HG02642 (cell line): ENCODE measurements around the gene PRSS33.

Experiments used
- ATAC-seq: cut with Tn5 transposase; IDR thresholded peaks from one replicate; pipeline ENCODE4 v1.9.1; 2021; ENCODE audit warnings: mild to moderate bottlenecking; ENCODE audit not compliant: unreplicated experiment, poor library complexity

Gene PRSS33

GRCh38 chr16:2779151-2779920, 8.0 kb downstream of the PRSS33 start:
- no peak for ATAC-seq

DNA sequence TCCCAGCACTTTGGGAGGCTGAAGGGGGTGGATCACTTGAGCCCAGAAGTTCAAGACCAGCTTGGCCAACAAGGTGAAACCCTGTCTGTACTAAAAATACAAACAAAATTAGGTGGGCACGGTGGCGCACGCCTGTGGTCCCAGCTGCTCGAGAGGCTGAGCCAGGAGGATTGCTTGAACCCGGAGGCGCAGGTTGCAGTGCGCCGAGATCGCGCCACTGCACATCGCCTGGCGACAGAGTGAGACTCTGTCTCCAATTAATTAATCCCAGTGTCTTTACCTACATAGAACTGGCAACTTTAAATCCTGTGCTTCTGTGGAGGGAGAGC, 8.8 kb downstream of the PRSS33 start:
- no peak for ATAC-seq

GRCh38 chr16:2777903-2778629, 9.3 kb downstream of the PRSS33 start:
- peak; percentile 3 for ATAC-seq

DNA sequence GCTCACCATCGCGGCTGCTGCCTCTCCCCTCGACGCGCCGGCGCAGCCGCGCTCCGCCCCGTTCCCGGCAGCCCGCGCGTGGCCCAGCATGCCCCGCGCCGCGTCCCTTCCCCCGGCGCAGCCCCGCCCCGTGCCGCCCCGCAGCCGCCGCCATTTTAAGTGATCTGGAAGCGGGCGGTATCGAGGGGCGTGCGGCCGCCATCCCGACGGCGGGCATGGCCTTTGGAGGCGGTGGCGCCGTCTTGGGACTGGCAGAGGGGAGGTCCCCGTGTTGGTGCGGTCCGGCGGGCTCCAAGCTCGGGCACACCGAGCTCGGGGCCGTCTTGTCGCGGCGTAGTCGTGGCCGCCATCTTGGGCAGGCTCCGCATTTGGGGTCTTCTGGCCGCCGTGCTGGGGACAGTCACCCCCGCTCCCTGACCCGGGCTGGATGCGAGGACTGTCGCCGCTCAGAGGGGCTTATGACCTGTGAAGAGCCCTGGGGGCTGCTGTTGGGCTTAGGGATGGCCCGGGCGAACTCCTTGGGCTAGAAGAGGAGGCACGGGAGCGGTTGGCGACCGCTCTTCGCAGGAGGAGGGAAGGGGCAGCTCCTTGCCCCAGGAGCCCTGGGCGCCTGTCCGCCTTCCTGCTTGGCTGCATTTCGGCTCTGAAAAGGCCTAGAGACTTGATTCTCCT, 10.0 kb downstream of the PRSS33 start, which contains the start of gene ELOB:
ELOB (minus strand) TSS at position 50 of the 672 bp plus-strand sequence; CDS start at position 9, 41 bp downstream.
- ATAC-seq = peak; percentile 85

GRCh38 chr16:2776500-2777139, 10.7 kb downstream of the PRSS33 start:
- peak; percentile 23 for ATAC-seq

DNA sequence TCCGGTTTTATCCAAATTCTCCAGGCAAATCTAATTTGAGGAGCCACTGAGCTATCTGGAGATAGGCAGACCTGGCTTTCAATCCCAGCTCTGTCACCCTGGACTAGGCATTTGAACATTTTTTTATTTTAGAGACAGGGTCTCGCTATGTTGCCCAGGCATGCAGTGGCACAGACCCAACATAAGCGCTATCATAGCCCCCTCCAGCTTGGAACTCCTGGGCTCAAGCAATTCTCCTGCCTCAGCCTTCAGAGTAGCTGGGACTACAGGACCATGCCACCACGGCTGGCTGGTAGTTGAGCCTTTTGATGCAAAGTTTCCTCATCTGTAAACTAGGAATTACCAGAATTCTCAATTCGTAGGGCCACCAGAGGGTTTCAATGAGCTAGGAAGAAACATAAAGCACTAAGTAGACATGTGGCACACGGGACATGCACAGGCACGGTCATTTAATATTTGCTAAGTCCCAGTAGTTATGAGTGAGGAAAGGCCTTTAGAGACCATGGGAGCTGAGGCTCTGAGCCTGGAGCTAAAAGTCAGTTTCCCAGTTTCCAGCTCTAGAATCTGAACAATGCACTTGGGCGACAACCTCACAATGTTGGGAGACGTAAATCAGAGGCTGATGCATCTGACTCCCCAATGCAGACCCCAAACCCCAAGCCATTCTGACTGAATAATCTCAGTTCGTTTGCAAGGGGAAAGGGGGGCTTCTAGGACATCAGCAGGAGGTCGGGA, 11.4 kb downstream of the PRSS33 start:
- no peak for ATAC-seq

DNA sequence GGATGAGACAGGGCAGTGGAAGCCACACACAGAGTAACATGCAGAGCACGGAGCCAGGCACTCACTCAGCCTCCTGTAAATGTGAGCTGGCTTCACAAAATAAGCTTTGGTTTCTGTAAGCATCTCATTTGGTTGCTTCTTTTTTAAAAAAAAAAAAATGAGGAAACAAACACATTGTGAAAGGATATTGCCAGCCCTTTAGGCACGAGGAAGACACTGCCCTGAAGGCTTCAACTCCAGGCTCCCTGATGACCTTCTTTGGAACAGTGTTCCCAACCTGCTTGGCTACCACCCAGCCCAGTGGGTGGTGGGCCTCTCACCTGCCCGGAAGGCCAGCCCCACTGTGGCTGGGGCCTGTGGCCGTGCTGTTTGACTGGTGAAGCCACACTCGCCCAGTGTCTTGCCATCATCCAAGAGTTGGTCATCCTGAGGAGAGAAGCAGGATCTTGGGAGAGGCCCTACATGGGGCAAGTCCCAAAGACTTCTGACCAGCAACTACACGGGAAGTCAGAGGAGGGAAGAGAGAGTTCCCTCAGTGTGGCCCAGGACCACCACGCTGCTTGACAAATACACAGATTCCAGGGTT, 12.1 kb downstream of the PRSS33 start:
- ATAC-seq = no peak

DNA sequence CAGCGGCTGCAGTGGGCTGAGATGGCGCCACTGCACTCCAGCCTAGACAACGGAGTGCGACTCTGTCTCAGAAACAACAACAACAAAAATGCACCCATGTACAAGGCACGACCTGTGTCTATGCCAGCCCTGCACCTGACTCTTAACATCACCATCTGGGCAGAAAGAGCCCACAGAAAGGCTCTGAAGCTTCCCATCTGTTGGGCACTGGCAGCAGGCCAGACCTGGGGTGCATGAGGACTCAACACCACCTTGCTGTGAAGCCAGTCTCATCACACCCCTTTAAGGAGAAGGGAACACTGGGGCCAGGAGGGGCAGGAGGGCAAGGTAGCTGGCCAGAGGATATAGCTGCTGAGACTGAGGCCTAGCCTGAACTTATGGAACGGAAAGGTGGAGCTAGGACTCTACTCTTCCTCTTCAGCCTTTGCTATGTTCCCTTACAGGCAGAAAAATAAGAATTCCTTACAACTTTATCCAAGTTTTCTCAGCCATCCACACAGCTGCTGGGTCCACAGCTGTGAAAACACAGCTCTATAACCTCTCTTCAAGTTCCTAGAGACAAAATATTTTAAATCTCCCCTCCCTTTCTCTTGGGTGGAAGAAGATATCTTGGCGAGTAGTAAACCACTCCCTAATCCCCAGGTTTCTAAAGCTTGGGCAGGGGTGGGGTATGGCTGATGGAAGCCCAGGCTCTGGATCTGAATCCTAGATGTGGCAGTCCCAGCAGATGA, 13.0 kb downstream of the PRSS33 start:
- ATAC-seq = no peak

DNA sequence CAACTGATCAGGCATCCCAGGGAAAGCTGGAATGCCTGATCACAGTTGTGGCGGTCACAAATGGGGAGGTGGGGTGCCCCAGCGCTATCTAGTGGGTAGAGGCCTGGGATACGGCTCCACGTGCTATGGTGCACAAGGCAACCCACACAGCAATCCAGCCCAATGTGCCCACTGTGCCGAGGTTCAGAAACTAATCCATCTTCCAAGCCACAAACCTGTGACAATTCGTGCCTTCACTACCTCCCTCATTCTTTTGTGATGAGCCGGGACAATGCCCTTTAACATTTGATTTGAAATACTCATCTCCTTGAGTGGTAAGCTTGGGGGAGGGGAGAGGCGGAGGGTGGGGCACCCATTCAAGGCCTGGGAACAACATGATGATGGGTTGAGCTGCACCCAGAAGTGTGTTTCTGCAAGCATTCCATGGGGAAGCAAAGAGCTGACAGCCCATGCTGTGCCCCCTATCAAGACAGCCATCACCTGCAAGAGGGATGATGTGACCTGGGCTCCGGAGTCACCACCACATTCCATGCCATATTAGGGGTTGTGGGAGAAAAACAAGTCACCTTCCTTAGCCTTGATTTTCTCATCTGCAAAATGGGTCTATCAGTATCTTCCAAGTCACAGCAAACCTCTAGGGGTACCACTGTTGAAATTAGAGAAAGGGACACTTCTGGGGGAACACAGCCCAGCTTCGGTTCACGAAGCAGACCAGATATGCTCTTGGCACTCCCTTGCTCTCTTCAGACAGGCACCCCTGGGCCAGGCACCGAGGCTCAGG, 14.0 kb downstream of the PRSS33 start:
- no peak for ATAC-seq

DNA sequence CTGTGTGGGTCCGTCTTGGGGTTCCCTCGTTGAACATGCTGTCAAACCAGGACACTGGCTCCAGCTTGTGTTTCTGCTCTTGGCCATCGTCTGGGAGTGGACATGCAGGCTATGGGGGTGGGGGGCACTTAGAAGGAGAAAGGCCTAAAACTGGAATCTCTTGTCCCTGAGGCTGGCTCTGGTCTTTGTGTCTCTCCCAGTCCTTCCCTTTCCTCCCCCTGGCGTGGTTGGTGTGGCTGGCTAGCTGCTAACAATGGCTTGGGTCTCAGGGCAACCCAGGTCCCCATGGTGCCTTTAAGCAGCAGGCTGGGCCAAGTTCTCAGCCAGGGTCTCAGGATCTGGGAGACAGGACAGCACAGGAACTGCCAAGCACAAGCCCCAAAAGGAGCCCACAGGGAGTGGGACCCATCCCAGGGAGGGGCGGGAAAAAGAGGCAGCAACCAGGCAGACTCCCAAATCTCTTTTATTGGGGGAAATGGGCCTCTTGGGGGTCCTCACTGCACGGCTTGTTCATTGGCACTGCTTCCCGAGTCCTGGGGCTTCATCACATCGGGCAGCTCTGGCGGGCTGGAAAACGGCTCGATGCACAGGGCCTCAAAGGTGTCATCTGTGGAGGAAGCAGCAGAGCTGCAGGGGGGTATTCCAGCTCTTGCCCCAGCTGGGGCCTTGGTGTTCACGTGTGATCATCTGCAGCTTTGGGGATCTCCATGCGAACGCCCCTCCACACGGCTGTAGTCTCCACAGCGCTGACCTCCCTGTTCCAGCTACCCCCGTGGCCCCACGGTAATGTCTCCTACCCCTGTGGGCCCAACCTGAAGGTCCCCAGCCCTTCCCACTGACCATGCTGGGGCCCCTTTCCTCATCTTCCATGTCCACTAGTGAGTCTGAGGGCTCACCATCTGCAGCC, 15.6 kb downstream of the PRSS33 start:
- no peak for ATAC-seq

GRCh38 chr16:2770057-2770951, 17.1 kb downstream of the PRSS33 start:
- no peak for ATAC-seq

GRCh38 chr16:2769675-2770056, 17.7 kb downstream of the PRSS33 start:
- no peak for ATAC-seq

DNA sequence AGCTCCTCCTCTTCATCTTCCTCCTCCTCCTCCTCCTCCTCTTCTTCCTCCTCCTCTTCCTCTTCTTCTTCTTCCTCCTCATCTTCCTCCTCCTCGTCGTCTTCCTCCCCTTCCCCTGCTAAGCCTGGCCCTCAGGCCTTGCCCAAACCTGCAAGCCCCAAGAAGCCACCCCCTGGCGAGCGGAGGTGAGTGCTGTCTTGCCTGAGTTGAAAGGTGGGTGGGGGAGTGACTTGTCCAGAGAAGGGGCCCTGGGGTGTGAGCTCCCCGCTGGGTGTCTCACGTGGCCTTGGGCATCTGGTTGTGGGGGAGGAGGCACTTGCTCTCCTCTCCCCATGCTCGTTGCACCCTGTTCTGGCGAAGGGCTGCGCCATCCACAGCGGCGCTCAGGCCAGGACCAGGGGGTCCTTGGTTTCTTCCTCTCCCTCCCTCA, 18.2 kb downstream of the PRSS33 start:
- ATAC-seq = no peak

DNA sequence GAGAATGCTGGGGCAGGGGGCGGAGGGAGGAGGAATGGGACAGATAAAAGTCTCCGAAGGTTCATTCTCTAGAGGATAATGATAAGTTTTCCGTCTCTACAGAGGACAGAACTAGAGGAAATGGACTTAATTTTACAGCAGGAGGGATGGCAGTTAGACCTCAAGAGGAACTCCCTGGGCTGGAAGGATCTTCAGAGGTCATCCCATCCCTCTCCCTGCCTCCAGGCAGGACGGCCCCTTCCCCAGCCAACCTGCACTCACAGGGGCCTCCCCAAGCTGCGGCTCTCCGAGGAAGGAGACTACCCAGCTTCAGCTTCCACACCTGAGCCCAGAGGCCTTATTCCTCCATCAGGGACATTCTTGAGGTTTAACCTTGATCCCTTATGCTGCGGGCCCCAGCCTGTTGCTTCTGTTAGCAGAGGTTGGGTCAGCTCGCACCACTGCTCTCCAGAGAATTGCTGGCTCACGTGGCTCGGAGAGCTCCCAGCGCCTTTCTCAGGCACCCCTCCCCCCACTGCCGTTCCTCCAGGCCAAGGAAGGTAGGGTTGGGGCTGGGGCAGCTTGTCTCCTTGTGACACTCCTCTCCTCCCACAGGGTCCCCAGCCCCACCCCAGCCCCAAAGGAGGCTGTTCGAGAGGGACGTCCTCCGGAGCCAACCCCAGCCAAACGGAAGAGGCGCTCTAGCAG, 18.8 kb downstream of the PRSS33 start:
- no peak for ATAC-seq

DNA sequence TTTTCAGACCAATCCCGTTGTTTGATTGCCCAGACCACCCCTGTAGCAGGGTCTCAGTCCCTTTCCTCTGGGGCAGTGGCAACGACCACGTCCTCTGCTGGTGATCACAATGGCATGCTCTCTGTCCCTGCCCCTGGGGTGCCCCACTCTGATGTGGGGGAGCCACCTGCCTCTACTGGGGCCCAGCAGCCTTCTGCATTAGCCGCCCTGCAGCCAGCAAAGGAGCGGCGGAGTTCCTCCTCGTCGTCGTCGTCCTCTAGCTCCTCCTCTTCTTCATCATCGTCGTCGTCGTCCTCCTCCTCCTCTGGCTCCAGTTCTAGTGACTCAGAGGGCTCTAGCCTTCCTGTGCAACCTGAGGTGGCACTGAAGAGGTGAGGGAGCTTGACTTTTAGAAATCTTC, 19.5 kb downstream of the PRSS33 start:
- ATAC-seq = no peak
